ENCODE results near the gene MTCL1.

GRCh38 chr18:8705238-8705960 is at the start of gene MTCL1:
- TF ChIP-seq POLR2A (IDR thresholded peaks at IDR 0.05): no peak
- no peak for TF ChIP-seq CTCF (IDR thresholded peaks at IDR 0.05)

Measured in right lobe of liver (tissue), 4 donors.